Suppressor macrophage (primary cell): ENCODE measurements around the gene LRGUK.
A peak's percentile ranks its signal among the peaks of the same experiment; 100 is the strongest.
"Not testable (repeated sequence)": the region's sequence is repeated elsewhere in the genome, so short reads cannot be mapped to it uniquely, and the experiment has no call there.

Source experiments
- DNase-seq, 4 experiments: peaks; one replicate each; pipeline ENCODE4 v3.0.0-alpha.2; 2020 to 2022
- total RNA-seq, 17 experiments: gene quantifications; one replicate each; lab custom pipeline; 2026; ENCODE audit warnings: mixed read lengths in 6 of 17, inconsistent platforms in 3 of 17; lab: John Stamatoyannopoulos, UW

The LRGUK gene, protein sequence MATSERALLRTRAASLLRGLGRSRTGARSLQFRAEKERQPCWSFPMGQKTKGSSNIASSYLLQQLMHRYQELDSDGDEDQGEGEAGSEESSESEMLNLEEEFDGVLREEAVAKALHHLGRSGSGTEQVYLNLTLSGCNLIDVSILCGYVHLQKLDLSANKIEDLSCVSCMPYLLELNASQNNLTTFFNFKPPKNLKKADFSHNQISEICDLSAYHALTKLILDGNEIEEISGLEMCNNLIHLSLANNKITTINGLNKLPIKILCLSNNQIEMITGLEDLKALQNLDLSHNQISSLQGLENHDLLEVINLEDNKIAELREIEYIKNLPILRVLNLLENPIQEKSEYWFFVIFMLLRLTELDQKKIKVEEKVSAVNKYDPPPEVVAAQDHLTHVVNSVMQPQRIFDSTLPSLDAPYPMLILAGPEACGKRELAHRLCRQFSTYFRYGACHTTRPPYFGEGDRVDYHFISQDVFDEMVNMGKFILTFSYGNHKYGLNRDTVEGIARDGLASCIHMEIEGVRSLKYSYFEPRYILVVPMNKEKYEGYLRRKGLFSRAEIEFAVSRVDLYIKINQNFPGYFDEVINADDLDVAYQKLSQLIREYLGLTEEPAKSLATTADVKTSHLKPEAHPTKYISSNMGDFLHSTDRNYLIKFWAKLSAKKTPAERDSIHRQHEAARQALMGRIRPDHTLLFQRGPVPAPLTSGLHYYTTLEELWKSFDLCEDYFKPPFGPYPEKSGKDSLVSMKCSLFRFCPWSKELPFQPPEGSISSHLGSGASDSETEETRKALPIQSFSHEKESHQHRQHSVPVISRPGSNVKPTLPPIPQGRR
- total RNA-seq = 0.50 to 4.4 (median 1.5) reads per million in 17 experiments

DNA sequence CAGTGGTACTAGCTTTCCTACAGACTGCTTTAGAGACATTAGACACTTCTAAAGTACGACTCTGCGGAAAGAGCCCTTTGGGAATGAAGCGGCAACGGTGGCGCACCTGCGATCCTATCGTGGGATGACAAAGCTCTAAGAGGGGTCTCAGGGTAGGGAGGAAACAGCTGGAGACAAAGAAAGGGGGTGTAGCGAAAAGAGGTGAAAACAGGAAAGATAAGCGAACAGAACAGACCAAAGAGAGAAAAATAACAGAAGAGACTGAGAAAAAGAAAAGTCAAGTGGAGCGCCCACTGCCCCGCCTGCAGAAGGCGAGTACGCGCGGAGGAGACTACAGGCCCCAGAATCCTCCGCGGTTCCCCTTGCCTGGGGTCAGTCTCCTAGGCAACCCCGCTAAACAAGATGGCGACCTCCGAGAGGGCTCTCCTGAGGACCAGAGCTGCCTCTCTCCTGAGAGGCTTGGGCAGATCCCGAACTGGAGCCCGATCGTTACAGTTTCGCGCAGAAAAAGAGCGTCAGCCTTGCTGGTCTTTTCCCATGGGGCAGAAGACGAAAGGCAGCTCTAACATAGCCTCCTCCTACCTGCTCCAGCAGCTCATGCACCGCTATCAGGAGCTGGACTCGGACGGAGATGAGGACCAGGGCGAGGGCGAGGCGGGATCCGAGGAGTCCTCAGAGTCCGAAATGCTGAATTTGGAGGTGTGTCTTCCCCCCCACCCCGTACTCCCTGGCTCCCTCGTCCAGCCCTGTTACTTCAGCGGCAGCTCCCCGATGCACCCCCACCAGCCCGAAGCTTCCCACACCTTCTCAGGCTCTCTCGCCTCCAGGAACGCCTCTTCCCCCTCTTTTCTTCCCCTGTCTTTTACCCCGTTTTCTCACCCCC is at the start of gene LRGUK:
Gene LRGUK (plus strand): TSS at position 375 of the 883 bp plus-strand sequence. CDS start 28 bp downstream, at position 403.
- peak; percentile 73 to 91 (median 87) for DNase-seq

DNA sequence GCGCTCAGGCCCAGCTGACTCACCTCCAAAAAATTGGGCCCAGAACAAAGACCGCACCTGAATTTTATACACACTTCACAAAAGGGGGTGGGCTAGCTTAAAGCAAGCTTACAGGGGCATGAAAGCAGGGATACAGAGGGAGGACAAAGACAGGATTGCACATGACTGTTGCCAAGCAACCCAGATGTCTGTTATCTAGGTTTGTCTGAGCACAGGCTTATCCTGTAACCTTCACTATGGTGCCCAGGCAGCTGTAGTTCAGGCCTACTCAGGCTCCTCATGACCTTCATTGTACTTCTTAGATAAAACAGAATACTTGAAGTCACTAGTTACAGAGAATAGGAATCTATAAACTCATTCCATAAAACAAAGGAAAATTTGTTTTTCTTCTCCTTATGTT is 49.6 kb upstream of the LRGUK start:
- DNase-seq = not testable (repeated sequence)

DNA sequence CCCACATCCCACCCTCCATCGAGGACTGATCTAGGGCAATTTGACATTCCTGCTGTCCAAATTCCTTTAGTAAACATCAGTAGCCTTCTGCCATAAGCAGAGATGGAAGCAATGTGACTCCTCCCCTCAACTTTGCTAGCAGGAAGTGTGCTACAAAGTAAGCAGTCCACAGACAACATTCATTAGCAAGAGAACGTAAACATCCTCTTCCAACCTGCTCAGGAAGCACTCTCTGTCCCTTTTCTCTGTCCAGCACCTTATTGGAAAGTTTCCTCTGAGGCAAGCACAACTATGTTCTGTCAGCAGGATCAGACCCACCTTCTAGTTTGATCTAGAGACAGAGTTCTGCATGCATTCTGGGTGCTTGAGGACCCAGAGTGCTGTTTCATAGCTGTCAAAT is 48.1 kb upstream of the LRGUK start:
- no peak for DNase-seq

DNA sequence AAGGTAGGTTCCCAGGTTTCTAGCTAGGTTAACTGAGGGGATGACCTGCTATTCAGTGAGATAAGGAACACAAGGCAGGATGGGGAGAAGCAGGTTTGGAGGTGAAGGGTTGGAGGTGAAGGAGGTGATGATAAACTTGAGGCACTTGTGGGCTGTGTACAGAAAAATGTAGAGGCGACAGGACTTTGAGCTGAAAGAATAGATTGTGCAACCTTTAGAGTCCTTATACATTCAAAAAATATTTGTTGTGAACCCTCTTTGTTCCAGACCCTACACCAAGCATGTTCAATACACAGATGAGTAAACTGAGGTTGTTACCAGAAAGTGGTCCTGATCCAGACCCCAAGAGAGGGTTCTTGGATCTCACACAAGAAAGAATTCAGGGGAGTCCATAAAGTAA is 45.4 kb upstream of the LRGUK start:
- DNase-seq = no peak

DNA sequence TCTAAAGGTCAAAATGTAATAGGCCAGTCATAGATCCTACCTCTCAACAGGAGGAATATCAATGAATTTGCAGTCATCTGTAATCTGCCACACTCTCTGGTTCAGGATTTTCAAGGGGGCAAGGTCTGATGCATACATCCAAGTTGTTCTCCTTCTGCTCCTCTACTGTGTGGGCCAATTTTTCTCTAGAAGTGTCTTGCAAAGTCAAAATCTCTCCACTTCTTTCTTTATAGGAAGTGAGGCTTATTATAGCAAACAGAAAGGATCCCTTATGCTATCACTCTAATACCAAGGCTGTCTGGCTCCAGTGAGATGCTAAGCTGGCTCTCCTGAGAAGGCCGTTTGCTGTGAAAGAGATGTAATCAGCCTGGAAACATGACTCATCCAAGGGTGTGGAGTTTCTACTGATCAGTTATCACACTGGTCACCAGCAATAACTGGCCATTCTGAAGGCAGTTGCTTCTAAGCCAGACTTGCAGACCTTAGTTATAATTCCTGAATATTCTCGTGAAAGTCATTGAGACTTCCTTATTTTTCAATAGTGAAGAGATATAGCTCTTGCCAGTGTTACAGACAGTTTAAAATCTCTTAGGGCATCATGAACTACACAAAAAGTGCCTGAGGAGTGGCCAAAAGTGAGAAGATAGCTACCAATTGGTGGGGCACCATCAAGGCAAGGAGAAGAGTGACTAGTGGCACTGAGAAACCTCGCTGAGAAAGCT is 43.2 kb upstream of the LRGUK start:
- peak; percentile 29 to 56 (median 45) for DNase-seq

DNA sequence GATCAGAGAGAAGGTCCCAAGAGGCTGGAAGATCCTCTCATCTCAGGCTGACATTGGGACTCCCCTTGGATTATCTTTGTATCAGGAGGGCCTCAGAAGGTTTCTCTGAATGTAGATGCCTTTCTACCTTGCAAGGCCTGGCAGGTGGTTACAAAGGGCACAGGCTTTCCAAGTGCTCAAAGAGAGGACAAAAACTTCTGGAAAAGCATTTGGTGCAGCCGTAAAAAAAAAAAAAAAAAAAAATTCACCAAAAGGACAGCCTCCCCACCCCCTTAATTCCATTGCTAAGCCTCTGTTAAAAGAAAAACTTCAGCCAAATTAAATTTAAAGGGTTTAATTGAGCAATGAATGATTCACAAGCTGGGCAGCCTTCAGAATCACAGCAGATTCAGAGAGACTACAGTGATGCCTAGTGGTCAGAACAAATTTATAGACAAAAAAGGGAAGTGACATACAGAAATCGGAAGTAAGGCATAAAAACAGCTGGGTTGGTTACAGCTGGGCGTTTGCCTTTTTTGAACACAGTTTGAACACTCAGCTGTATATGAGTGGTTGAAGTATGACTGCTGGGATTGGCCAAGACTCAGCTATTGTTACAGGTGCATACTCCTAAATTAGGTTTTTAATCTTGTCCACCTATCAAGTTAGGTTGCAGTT is 42.5 kb upstream of the LRGUK start:
- peak; percentile 72 to 89 (median 82) for DNase-seq

DNA sequence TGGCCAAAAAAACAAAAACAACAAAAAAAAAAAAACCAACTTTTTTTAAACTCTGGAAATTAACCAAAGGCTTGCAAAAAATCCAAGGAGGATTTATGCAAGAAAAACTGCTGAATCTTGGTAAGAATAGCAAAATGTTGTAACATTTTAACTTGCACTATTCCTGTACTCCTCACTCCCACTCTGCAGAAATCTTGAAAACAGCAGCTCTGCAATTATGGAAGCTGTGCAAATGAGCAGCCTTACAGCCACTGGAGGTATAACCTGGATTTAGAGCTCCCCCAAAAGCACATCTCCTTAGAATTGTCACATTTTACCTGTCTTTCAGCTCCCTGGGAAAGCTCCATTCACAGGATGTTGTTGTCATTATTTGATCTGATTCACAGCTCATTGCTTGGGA is 41.8 kb upstream of the LRGUK start:
- DNase-seq = peak in 2 of 4 experiments; percentile 48 to 66

DNA sequence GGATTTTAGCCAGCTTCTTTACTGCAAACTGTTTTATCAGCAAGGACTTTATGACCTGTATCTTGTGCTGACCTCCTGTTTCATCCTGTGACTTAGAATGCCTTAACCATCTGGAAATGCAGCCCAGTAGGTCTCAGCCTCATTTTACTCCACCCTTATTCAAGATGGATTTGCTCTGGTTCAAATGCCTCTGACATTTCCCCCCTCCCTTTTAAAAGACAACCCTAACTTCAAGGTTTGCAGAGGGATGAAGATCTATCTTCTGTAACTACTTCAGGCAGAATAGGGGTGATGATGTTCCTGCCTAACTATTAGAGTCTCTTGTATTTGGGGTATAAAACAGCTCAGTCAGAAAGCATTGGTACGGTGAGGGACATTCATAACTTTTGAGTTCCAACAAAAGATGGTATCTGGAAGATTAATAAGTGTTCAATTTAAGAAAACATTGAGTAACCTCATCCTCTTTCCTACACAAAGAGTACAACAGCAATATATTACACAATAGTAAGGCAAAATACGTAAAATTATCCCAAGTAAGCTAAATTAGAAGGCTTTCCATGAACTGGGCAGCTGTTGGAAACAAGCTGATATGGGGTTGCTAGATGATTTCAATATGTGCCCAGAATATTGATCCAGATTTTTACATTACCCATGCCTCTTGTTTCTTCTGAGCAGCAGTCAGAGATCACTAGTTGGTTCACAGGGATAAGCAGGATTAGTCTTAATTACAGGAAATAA is 40.0 kb upstream of the LRGUK start:
- DNase-seq = no peak

DNA sequence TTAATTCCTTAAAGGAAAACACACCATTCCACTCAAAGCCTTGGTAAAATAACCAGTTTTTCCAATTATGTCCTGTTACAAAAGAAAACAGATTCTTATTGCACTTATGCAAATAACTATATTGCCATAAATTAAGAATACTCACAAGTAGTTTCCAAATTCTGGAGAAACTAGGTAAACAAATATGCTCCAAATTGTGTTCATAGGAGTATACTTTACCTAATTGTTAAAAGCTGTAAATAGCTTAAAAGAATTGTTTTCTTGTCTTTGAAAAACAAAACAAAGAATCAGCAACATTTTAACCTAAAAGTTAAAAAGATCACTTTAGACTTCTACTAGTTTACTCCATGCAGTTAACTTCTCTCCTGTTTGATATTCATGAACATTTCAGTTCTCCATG is 38.9 kb upstream of the LRGUK start:
- DNase-seq = no peak

DNA sequence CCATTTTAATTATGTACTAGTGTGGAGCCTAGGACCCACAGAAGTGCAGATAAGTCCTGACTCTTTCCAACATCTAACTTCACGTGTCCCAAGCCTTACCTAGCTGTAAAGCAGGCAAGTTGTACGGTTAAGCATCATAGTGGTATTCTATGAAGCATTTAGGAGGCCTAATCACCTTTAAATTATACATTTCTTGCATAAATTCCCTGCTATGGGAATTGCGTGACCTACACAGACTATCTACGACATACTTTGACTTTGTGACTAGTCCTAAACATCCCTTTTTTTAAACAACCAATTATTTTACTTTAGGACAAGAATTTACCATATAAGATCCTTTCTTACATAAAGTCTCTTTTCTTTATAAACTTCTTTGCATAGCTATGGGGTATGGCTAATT is 37.7 kb upstream of the LRGUK start:
- no peak for DNase-seq

DNA sequence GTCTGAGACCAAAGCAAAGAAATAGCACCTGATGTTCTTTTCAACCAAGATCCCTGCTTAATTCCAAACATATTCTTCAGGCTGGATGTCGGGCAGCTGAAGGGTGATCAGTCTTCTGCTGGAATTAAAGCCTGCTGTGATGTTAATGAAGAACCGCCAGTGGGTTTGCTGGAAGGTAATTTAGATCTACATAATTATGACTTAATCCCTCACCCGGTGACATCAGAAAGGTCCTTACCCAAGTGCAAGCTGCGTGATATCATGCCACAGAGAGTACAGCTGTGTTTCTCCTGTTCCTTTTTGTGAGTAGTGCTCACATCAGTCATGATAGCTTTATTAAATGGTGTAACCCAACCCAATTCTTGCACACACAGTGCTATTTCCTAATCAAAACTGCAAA is 29.1 kb upstream of the LRGUK start:
- peak in 1 of 4 experiments; percentile 13 for DNase-seq

DNA sequence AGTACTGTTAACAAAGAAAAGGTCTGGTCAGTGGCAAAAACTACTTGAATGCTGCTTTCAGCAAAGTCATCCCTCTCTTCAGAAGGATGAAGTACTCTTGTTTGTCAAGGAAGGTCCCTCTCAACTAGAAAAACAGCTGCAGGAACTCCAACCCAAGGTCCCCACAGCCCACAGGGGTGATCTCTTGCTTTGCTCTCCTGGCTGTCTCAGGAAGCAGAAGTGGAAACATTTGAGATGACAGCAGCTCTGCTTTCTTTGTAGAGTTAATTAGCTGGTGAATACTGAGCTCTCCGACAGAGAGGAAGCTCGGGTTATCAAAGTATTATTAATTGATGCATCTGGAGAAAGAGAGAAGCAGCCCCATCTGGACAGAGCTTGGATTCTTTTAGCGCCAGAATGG is 25.4 kb upstream of the LRGUK start:
- DNase-seq = peak in 3 of 4 experiments; percentile 11 to 28 (median 26)

DNA sequence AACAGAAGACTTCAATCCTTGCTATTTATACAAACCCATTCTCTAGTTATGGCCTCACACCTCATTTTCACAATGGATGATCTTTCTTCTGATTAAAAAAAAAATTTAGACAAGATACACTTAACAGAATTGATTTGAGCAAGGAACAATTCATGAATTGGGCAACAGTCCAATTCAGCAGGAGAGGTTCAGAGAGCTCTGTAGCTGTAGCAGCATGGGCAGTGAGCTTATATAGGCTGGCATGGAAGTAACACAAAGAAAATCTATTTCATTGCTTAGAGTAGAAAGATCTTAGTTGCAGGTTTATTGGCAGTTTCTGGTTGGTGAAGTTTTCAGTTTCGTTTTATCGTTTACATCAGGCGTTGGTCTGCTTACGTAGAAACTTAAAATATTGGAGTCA is 23.0 kb upstream of the LRGUK start:
- DNase-seq = no peak

DNA sequence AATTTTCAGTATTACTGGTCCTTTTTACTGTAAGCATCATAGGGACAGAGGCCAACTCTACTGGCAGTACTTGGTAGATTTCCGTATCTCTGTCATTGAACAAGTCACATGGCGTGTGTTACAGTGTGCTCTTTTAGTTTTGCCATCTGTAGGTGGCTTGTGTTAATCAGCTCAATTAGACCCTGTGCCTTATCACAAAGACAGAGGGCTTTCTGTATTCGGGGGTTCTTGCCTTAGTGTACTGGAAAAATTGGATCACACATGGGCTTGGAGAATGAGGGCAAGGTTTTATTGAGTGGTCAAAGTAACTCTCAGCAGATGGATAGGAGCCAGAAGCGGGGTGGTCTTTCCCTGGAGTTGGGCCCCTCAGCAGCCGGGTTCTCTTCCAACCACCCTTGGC is 21.3 kb upstream of the LRGUK start:
- DNase-seq = no peak

DNA sequence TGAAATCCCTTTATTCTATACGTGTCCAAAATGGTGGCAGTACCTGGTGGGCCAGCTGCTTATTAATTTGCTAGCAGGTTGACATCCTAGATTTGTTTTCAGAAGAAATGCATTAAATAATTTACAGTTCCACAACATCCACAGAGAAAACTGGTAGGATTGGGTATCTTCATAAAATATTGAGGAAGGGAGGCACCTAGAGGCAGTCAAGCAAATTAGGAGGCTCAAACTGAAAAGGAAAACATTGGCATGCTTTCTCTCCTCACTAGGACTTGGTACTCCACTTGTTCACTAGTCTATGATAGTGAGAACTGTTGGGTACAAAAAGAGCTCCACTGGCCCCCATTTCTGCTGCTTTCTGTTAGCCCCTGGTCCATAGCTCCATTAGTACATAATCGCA is 18.3 kb upstream of the LRGUK start:
- DNase-seq = no peak

DNA sequence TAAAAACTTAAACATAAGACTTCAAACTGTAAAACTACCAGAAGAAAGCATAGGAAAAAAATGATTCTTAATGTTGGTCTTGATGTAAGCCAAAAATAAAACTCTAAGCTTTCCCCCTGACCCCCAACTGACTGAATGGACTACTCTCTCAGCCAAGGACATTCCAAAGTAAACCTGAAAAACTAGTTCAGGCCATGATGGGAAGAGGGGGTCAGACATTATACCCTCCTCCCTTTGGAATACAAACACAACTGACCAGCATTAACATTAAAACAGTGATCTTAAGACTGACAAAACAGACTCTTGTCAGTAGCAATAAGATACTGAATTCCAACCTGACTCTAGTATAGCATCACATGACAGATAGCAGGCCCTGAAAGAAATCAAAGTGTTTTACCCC is 13.5 kb upstream of the LRGUK start:
- DNase-seq = no peak

DNA sequence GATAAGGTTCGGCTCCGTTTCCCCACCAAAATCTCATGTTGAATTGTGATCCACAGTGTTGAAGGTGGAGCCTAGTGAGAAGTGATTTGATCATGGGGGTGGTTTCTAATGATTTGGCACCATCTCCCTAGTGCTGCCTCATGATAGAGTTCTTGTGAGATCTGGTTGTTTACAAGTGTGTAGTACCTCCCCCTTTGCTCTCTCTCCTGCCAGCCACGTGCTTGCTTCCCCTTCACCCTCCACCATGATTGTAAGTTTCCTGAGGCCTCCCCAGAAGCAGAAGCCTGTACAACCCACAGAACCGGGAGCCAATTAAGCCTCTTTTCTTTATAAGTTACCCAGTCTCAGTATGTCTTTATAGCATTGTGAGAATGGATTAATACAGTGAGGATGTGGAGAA is 12.1 kb upstream of the LRGUK start:
- no peak for DNase-seq

DNA sequence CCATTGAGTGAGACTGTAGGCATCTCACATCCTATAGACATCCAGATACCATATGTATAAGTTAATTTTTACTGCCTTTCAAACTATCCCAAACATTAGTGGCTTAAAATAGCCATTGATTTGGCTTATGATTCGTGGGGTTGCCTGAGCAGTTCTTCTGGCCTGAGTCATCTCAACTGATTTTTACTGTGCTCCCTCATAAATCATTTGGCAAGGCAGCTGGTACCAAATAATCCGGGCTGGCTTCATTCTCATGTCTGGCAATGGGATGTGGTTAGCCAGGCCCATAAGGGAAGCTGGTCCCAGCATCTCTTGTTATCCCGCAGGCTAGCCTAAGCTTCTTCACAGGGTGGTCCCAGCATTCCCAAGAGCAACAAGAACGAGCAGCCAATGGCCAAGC is 6.7 kb upstream of the LRGUK start:
- no peak for DNase-seq

DNA sequence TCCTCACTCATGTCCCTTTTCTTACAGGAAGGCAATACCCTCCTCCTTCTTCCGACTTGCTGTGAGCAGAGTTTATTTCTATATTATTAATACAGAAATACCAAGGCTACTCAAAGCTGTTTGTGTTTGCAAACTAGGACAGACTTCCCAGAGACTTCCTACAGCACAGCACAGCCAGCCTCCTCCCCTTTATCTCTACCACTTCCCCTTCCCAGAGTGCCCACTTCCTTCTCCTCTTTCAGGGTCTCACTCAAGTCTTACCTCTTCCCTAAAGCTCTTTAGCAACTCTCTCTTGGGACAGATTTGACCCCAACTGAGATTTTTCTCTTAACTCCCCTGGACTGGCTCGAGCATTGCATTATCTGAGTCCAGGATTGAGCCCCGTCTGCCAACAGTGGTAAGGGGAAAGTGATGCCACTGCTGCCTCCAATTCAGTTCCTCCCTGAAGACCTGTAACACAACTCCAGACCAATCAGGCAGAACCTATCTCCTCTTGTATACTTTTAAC is 5.5 kb upstream of the LRGUK start:
- DNase-seq = peak; percentile 17 to 56 (median 40)

DNA sequence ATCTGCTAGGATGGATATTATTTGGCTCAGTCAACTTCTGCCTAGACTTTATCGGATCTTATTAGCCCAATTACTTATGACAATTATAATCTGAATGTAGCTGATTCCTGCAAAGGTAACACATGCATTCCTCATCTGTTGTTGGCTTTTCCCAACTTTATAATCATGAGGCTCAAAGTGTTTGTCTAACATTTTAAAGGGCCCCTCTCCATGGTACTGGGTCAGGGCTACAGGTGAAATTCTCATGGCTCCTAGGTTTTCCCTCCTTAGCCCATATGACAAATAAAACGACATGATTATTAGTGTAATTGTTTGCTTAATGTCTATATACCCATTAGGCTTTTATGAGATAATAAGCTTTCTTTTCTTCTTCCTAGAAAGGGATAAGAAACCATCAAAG is 4.2 kb upstream of the LRGUK start:
- no peak for DNase-seq
